Cardiac fibroblast (primary cell): ENCODE measurements around the gene ANKS1B.
A peak's percentile ranks its signal among the peaks of the same experiment; 100 is the strongest.

Experiments used
- DNase-seq, 2 donors: peaks; one replicate each; pipeline versions ENCODE4 v3.0.0 to v3.0.0-alpha.2; 2010; ENCODE audit warnings: low read depth in 2 of 2
- H3K4me3 ChIP-seq, 2 donors: replicated peaks in 1 of 2; 1 replicate in 1 of 2; 2 replicates in 1 of 2; pipeline ENCODE4 v1.5.1; 2011; ENCODE audit warnings: low read depth in 2 of 2, low read length in 2 of 2, mild to moderate bottlenecking in 2 of 2, moderate library complexity in 1 of 2
- TF ChIP-seq, protein P1 (sequence below): IDR thresholded peaks from one replicate; pipeline ENCODE4 v1.5.1; 2011; ENCODE audit warnings: low read depth, mild to moderate bottlenecking, low read length, inconsistent platforms

Gene ANKS1B

DNA sequence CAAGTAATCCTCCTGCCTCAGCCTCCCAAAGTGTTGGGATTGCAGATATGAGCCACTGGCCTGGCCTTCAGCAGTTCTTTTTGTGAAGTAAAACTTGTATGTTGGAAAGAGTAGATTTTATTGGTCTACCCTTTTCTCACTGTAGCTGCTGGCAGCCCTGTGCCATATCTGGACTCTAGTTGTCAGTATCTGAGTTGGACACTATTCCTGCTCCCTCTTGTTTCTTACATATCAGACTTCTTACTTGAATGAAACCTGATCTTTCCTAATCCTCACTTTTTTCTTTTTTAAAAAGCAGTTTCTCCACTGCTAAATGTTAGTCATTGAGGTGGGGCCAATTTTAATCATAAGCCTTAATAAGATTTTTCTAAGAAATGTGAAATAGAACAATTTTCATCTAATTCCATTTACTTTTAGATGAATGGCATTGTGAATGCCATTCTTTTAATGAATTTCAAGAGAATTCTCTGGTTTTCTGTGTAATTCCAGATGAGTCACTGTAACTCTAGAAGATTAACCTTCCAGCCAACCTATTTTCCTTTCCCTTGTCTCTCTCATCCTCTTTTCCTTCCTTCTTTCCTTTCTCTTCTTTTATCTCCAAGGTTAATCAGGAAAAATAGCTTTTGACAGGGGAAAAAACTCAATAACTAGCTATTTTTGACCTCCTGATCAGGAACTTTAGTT lies 1250.9 kb downstream of the ANKS1B start:
- TF ChIP-seq, protein P1, sequence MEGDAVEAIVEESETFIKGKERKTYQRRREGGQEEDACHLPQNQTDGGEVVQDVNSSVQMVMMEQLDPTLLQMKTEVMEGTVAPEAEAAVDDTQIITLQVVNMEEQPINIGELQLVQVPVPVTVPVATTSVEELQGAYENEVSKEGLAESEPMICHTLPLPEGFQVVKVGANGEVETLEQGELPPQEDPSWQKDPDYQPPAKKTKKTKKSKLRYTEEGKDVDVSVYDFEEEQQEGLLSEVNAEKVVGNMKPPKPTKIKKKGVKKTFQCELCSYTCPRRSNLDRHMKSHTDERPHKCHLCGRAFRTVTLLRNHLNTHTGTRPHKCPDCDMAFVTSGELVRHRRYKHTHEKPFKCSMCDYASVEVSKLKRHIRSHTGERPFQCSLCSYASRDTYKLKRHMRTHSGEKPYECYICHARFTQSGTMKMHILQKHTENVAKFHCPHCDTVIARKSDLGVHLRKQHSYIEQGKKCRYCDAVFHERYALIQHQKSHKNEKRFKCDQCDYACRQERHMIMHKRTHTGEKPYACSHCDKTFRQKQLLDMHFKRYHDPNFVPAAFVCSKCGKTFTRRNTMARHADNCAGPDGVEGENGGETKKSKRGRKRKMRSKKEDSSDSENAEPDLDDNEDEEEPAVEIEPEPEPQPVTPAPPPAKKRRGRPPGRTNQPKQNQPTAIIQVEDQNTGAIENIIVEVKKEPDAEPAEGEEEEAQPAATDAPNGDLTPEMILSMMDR: no peak
- H3K4me3 ChIP-seq: no peak overlapping the region
- DNase-seq: peak in 1 of 2 donors; percentile 5

DNA sequence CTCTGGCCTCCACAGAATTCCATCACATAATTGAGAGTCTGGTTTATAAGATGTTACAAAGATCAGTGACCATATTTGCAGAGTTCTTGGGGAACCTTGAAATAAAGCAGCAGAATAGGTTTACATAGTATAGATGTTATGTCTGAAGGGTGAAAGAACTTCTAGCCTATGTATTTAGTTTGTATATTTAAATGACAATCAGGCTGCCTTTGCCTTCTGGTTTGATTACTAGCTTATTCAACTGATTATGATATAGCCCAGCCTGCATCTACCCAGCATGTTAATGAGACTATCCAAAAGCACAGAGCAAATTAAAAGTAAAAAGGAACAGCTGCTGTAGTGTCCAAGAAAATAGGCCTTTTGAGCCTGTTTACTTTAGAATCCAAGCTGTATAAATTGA lies 1254.3 kb downstream of the ANKS1B start:
- no peak overlapping the region for H3K4me3 ChIP-seq
- no peak for DNase-seq
- TF ChIP-seq, protein P1: no peak

DNA sequence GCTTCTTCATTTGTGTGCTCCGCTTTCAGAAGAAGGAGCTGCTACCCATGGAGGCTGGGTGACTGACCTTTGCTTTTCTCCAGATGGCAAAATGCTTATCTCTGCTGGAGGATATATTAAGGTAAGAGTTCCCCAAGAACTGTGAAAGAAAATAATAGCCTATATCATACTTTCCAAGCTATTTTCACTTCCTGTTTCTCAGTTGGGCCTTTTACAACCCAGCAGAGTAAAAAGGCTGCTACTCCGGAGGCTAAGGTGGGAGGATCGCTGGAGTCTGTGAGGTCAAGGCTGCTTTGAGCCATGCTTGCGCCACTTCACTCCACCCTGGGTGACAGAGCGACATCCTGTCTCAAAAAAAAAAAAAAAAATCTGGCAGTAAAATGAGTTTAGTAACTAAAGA lies 1257.5 kb downstream of the ANKS1B start:
- TF ChIP-seq, protein P1: no peak
- H3K4me3 ChIP-seq: no peak overlapping the region
- no peak for DNase-seq

DNA sequence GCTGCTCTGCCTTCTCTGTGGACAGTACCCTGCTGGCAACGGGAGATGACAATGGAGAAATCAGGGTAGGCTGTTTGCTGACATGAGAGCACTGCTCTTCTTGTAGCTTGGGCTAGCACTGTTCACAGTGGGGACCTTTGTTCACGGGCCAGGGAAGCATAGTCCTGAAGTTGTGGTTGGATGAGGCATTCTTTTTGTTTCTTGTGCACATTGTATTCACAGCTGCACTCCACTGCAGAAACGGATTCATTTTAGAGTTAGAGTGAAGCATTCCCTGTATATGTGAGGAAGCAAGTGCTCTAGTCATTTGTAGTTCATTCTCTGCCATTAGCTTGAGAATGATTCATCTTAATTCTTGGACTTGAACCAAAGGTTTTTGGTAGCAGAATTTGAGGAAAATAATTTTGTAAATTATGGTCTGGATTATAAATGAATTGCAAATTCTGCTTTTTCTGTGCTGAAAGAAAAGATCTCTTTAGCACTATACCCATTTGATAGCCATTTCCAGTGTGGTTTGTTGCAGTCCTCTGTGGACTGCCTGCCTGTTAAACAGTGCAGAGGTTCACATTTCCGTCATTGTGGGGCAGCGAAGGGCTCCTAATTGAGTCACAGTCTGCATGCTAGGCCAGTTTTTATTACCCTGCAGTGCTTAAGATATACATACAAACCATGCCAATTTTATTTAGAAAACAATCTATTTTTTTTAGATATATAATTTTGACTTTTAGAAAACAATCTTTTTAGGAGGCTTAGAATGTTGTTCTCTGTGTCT lies 1259.1 kb downstream of the ANKS1B start:
- TF ChIP-seq, protein P1: peak; percentile 58
- no peak overlapping the region for H3K4me3 ChIP-seq
- peak; percentile 72 to 78 for DNase-seq

DNA sequence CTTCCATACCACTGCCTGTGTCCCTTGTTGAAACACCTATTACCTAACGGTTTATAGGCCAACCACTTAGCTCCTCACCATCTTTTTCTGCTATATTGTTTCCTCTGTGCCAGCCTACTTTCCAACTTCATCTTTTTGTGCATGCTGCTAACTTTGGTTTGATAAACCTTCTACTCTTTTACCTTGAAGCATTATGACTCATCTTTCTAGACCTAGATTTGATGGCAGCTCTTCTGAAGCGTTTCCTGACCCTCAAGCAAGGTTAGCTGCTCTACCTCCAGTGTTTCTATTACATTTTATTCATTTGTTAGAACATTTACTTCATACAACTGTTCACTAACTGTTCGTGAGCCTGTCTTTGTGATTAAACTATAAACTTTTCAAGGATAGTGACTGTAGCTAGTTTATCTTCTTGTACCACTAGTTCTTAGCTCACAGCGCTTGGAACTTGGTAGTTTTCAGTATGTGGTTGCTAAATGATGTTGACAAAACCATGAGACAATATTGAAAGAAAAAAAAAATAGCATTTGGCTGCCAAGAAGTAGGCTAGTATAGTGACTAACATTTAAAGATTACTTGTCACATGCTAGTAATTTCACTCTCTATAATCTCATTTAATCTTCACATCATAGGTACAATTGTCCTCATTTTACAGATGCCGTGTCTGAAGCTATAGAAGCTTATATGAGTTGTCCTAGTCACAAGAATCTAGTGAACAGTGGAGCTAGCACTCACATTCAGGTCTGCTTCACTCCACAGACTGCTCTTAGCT lies 1260.2 kb downstream of the ANKS1B start:
- TF ChIP-seq, protein P1: no peak
- DNase-seq: peak in 1 of 2 donors; percentile 29
- H3K4me3 ChIP-seq: no peak overlapping the region

DNA sequence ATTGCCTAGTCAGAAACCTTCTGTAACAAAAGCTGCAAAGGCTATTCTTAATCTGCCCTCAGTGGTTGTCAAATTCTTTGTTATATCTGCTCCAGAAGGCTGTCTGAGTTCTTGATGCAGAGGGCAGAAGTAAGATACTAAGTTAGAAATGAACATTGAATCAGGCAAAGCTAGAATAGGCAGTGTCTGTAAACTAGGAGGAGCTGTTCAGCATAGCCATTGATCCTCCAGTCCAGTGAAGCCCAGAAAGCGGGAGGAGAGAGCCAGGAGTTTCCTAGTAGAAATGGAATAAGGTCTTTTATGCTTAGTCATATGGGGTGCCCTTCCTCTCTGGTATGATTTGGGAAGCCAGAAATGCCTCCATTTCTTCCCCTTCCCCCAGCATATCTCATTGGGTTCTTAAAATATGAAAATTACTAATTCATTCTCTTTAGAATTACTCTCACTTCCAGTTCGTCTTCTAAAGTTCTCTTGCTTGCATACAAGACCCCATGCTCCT lies 1263.5 kb downstream of the ANKS1B start:
- no peak for DNase-seq
- no peak overlapping the region for H3K4me3 ChIP-seq
- TF ChIP-seq, protein P1: no peak
